Hematopoietic multipotent progenitor cell treated with erythropoietin and hydrocortisone succinate and interleukin-3 and kit ligand, for 15 days (in vitro differentiated cells): ENCODE results near the gene PATJ.
A peak's percentile ranks its signal among the peaks of the same experiment; 100 is the strongest.
"Not testable (repeated sequence)": the region's sequence is repeated elsewhere in the genome, so short reads cannot be mapped to it uniquely, and the experiment has no call there.

ENCODE experiments used
- DNase-seq: peaks from one replicate; pipeline ENCODE4 v3.0.0-alpha.2; 2015; ENCODE audit warnings: low spot score

The PATJ gene

GRCh38 chr1:61828805-61829204, 86.5 kb downstream of the PATJ start:
- DNase-seq, result no peak

DNA sequence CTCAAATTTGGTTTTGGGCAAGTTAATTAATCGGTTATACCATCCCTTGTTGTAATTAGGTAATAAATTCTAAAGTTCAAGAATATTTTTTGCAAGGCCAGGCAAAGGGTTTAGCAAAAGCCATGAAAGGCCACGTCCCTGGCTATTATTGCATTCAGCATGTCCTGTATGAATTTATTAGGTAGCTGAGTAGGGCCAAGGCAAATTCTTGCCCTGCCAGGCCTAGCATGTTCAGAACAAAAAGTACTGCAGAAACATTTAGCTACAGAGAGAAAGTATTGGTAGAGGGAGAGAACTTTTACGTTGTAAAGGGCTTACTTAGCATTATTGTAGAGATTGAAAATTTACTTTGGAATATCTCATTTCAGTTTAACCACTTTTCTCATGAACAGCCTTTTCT, 94.4 kb downstream of the PATJ start:
- DNase-seq, result no peak

GRCh38 chr1:61837607-61838006, 95.3 kb downstream of the PATJ start:
- not testable (repeated sequence) for DNase-seq

GRCh38 chr1:61839679-61840078, 97.4 kb downstream of the PATJ start:
- no peak for DNase-seq

- DNase-seq, result no peak
These were observed 99.8 kb downstream of the PATJ start for GRCh38 chr1:61842036-61842435.

GRCh38 chr1:61842863-61843514, 100.7 kb downstream of the PATJ start:
- DNase-seq, result no peak

DNA sequence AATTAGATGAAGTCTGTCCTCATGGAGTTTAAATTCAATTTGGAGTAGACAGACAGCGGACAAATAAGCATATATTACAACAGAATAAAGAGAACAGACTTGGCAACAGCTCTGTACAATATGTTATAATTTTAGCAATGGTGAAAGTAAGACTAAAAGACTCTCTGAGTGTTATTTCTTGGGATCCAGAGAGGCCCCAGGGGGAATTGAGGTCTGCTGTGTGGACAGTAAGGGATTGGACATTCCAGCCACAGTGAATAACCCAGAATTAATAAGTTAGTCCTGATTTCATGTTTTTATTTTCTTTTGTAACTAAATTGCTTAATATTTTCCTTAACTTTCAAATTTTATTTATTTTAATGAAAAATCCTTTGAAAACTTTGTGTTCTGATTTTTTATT, 101.7 kb downstream of the PATJ start:
- DNase-seq, result no peak

- not testable (repeated sequence) for DNase-seq
These were observed 102.4 kb downstream of the PATJ start for GRCh38 chr1:61844664-61845063.

DNA sequence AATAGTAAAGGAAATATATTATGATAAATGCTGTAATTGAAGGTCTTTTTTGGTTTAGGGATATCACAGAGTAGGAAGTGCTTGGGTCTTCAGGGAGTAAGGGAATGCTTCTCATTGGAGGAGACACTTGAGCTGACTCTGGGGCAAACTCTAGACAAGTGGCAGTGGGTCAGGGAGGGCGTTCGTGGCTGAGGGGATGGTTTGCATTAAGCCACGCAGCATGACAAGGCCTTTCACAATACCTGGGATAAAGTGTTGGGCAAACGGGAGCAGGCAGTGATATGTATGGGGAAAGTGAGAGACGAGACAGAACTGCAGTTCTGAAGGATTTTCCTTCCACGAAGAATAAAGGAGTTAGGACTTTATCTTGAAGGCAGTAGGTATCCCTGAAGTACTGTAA, 109.0 kb downstream of the PATJ start:
- DNase-seq, result no peak

DNA sequence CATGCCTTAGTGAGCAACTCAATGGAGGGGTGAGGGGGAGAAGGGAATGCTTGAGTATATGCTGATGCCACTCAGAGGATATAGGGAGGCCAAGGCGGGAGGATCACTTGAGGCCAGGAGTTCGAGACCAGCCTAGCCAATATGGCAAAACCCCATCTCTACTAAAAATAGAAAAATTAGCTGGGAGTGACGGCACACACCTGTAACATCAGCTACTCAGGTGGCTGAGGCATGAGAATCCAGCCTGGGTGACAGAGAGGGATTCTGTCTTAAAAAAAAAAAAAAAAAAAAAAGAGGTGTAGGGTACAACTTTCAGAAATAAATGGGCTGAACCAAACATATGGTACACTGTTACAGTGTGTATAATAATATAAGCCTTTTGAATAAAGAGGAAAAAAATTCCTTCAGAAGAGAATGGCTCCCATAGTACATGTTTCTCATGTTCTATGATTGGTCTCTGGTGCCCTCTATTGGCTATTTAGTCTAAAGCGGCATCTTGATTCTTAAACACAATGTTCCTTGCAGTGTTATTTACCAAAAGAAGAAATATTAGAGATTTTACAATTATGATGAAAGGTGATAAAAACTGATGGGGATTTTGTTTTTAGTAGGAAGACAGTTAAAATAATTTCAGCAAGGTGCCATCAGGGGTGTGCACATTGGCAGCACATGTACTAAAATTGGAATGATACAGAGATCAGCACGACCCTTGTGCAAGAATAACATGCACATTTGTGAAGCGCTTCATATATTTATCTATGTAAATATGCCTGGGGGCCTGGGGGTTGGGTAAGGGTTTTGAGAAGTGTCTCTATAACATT, 109.8 kb downstream of the PATJ start:
- peak; percentile 60 for DNase-seq

DNA sequence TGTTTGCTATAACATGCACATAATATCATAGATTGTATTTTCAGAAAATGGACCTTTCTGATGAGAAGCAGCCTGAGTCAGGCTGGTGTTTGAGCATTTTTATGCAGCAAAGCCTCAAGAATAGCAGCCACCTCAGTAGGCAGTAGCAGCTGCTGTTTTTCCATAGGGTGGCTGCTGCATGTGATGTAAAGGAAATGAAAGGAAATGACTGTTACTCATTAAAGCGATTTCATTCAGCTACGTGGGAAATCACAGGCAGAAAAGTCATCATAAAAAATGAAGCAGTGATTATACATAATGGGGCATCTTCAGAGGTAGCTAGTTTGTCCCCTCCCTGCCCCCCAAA, 110.4 kb downstream of the PATJ start:
- DNase-seq, result no peak

DNA sequence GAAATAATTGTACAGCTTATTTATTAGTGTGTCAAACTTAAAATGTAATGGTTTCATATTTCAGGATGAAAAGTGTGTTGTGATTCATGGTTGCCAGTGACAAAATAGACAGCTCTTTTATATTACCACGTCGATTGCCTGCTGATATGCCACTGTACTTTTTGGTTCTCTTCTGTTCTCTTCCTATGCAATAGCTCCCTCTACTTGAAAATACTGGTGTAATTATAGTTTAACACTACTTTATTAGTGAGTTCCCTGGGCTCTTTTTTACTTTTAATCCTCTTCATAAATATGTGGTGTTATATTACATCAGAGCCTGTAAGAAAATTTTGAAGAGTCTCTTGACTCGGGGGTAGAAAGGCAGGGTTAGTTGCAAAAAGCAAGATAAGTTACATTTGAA, 111.3 kb downstream of the PATJ start:
- no peak for DNase-seq

- DNase-seq, result no peak
These were observed 122.2 kb downstream of the PATJ start for GRCh38 chr1:61864489-61864888.

GRCh38 chr1:61865646-61866220, 123.5 kb downstream of the PATJ start:
- DNase-seq, result no peak

DNA sequence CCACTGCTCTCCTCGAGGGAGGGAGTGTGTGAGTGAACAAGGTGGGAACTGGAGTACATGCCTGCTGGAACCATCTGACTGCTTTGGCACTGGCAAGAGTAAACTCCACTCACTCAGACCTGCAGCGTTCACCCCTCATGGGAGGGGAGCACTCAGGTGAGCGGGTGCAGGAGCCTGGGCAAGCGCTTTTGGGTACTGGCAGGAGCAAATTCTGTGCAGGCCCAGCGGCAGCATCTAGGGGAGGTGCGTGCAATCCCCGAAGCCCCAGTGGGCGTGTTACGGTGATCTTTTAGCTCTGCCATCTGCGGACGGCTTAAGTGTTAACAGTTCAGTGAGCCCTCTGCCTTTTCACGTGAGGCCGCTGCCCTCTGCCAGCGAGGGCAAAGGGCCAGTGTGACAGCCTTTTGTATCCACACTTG, 127.4 kb downstream of the PATJ start:
- DNase-seq, result no peak

- no peak for DNase-seq
These were observed 129.9 kb downstream of the PATJ start for GRCh38 chr1:61872206-61872605.

GRCh38 chr1:61873581-61873980, 131.3 kb downstream of the PATJ start:
- DNase-seq, result no peak

DNA sequence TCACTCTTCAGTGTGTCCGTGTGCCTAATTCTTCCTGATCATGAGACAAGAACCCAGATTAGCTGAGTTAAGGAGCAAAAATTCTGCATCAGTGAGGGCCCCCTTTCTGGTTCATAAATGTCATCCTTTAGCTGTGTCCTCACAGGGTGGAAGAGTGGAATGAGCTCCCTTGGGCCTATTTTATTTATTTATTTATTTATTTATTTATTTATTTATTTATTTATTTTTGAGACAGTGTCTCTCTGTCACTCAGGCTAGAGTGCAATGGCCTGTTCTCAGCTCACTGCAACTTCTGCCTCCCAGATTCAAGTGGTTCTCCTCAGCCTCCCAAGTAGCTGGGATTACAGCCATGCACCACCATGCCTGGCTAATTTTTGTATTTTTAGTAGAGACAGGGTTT, 131.7 kb downstream of the PATJ start:
- no peak for DNase-seq

DNA sequence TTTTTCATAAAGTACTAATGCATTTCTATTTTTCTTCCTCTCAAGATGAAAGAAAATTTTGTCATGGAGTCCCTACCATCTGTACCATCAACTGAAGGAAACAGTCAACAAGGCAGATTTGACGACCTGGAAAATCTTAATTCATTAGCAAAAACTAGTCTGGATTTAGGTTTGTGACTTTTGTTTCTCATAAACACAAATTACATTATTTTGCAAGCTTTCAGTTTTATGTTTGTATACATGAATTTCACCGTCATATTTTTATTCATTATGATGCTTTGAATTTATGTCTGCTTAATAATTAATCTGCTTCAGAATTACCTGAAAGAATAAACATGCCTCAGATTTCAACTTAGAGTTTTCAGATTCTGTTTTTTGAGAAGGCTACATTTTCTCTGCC, 132.9 kb downstream of the PATJ start:
- DNase-seq, result no peak

- not testable (repeated sequence) for DNase-seq
These were observed 137.7 kb downstream of the PATJ start for GRCh38 chr1:61879887-61880474.

GRCh38 chr1:61887076-61887867, 145.0 kb downstream of the PATJ start:
- no peak for DNase-seq

- no peak for DNase-seq
These were observed 145.8 kb downstream of the PATJ start for GRCh38 chr1:61887931-61888564.
